ENCODE measurements around the gene MFRP.

DNA sequence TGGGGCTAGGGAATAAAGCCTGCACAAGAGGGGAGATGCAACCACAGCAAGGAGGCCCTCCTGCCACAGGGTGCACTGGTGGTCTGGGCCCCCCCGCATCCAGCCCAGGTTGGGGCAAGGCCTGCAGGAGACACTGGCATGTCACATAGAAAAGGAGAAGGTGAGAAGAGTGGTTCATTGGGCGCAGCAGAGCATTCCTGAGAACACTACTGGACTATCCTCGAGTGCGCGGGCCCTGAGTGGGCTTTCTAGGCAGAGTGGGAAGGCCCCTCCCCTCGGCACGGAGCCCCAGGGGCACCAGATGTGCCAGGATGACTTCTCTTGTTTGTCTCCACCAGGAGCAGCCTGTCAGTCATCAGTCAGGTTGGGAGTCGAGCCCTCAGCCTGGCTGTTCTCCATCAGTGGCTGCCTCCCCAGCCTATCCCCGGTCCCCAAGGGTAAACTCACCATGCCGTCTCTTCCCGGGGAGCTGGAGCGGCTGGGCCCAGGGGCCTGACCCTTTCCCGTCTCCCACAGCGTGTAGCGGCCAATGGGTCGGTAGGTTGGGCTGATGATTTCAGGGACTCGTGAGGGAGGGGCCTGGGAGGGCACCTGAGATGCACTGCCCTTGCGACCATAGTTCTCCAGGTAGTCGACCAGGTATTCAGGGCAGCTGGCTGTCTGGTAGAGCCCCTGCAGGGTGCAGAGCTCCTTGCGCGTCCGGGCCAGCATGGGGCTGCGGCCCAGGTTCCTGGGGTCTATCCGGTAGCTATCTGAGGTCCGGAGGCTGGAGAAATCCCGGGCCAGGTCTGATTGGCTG is 26.0 kb upstream of the MFRP start:
- TF ChIP-seq, protein P1, sequence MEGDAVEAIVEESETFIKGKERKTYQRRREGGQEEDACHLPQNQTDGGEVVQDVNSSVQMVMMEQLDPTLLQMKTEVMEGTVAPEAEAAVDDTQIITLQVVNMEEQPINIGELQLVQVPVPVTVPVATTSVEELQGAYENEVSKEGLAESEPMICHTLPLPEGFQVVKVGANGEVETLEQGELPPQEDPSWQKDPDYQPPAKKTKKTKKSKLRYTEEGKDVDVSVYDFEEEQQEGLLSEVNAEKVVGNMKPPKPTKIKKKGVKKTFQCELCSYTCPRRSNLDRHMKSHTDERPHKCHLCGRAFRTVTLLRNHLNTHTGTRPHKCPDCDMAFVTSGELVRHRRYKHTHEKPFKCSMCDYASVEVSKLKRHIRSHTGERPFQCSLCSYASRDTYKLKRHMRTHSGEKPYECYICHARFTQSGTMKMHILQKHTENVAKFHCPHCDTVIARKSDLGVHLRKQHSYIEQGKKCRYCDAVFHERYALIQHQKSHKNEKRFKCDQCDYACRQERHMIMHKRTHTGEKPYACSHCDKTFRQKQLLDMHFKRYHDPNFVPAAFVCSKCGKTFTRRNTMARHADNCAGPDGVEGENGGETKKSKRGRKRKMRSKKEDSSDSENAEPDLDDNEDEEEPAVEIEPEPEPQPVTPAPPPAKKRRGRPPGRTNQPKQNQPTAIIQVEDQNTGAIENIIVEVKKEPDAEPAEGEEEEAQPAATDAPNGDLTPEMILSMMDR (IDR thresholded peaks at IDR 0.05), result no peak
- no peak for TF ChIP-seq POLR2A (IDR thresholded peaks at IDR 0.05)

Measured in ovary (tissue), 3 donors.